GM21526 (cell line): ENCODE results near the gene APPBP2.
"Not testable (repeated sequence)": the region's sequence is repeated elsewhere in the genome, so short reads cannot be mapped to it uniquely, and the experiment has no call there.

ENCODE experiments used
- ATAC-seq: cut with Tn5 transposase; IDR thresholded peaks from one replicate; pipeline ENCODE4 v1.9.1; 2021; ENCODE audit warnings: moderate library complexity; ENCODE audit not compliant: unreplicated experiment, low FRiP score

APPBP2 gene

DNA sequence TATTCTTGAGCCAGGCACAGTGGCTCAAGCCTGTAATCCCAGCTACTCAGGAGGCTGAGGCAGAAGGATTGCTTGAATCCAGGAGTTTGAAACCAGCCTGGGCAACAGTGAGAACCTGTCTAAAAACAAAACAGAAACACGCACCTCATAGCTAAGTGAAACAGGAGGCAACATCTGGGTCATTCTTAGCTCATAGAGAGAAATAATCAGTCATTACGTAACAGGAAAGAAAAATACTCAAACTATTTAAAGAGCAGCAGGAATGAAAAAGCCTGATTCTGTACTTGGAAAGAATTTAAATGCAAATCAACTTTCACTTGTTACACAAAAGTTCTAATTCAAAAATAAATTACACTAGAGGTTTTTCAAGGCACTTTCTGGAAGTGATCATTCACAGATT is 86.5 kb downstream of the APPBP2 start:
- ATAC-seq = no peak

DNA sequence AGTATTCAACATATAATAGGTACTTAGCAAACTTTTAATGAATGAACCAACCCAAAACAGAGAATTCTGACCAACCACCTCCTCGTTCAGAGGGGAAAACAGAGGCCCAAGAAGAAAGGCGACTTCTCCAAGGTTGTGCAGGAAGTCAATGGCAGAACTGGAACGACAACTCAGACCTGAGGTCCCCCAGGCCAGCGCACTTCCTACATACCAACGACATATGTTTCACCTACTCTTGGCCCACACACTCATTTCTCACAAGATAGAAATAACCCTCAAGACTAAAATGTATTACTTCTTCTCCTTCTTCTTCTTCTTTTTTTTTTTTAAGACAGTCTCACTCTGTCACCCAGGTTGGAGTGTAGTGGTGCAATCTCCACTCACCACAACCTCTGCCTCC is 89.4 kb downstream of the APPBP2 start:
- ATAC-seq = no peak

DNA sequence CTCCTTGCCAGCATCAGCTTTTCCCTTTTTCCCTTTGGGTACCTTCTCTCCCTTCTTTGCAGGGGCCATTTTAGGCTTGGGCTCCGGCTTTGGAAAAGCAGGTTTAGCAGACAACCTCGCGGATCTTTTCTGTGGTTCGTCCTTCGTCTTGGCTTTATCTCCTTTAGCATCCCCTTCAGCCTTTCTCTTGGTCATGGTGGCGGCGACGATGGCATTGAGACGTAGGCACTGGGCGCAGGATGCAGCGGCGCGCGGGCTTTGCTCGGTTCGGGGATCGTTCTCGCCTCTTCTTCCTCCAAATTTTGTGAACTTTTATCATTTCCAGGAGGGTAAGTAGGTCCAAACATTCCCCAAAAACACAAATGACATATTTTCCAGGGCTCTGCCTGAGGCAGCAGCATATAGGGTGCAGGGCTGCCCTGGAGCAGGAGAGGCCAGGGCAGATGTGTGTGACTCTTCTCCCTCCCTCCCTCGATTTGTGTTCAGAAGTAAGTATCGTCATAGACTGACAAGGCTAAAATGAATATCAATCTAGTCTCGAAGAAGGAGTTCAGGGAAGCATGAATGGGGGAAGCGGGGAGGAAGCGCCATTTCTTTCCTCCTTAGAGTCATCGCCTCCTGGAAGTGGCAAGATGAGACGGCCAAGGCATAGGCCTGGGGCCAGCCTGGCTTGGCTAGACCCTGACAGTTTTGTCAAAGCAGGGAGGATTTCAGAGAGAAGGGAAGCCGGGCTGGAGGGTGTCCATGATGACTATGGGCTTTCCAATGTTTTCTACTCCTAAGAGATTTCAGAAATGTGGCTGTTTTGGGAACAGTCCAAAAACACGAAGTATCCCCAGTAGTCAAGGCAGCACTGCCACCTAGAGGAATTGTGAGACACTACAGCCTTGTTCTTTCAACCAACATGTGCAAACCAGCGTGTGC is 90.5 kb downstream of the APPBP2 start:
- no peak for ATAC-seq

DNA sequence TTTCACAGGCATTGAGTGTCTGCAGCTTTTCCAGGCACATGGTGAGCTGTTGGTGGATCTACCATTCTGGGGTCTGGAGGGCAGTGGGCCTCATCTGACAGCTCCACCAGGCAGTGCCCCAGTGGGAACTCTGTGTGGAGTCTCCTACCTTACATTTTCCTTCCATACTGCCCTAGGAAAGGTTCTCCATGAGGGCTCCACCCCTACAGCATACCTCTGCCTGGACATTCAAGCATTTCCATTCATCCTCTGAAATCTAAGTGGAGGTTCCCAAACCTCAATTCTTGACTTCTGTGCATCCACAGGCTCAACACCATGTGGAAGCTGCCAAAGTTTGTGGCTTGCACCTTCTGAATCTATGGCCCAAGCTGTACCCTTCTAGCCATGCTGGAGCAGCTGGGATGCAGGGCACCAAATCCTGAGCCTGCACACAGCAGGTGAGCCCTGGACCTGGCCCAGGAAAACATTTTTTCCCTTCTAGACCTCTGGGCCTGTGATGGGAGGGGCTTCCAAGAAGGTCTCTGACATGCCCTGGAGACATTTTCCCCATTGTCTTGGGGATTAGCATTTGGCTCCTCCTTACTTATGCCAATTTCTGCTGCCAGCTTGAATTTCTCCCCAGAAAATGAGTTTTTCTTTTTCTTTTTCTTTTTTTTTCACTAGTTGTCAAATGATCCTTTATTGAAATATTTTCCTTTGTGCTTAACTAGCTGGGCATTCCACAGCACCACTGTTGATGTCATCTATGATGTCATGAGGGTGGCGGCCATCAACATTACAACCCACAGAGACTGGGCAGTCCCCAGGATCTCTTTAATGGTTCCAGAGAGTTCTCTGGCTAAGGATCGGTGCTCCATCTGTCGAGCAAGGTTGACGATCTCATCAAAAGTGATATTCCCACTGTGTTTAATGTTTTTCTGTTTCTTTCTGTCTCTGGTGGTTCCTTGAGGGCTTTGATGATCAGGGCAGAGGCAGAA is 92.7 kb downstream of the APPBP2 start:
- ATAC-seq = not testable (repeated sequence)

DNA sequence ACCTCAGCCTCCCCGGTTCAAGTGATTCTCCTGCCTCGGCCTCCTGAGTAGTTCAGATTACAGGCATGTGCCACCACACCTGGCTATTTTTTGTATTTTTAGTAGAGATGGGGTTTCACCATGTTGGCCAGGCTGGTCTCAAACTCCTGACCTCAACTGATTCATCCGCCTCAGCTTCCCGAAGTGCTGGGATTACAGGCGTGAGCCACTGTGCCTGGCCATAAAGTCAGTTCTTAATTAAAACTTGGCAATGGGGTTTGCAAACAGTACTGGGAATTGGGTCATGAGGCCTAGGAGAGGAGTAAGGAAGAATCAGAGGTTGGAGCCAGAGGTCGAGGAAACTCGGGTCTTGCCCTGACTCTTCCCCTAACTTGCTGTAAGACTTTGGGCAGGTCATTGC is 95.5 kb downstream of the APPBP2 start:
- not testable (repeated sequence) for ATAC-seq

DNA sequence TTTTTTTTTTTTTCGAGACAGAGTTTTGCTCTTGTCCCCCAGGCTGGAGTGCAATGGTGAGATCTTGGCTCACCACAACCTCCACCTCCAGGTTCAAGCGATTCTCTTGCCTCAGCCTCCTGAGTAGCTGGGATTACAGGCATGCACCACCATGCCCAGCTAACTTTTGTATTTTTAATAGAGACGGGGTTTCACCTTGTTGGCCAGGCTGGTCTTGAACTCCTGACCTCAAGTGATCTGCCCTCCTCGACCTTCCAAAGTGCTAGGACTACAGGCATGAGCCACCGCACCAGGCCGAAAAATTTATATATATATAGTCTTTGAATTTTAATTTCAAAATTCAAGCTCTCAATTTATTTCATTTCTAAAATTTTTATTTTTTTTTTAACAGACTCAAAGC is 97.6 kb downstream of the APPBP2 start:
- ATAC-seq = not testable (repeated sequence)

DNA sequence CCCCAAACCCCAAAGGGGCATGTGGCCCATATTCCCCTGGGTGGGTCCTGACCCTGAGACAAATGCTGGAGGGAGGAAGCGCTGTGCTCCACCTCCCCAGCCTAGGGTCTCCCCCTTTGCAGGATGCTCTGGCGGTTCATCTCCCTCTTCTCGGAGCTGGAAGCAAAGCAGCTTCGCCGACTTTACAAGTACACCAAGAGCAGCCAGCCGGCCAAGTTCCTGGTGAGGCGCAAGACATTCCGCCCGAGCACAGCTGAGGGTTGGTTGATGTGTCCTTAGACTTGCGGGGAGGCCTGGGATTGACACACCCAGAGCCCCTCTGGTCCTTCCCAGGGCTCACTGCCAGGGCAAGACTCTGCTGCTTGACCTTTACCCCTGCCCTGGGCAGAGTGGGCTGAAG is 99.4 kb downstream of the APPBP2 start:
- ATAC-seq = no peak

DNA sequence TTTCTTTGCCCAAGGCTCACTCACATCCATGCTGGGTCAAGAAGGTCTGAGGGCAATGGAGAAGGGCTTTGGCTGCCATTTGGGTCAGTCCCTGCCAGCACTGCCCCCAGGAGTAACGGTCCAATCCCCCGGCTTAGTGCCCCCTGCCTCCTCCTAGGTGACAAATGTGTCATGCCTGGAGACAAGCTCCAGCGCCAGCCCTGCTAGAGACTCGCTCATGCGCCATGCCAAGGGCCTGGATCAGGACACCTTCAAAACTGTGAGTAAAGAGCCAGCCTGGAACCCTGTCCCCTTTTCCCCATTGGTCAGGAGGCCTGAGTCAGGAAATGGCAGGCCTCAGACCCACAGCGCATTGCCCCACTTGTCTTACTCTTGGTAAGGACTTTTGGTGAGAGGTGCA is 100.4 kb downstream of the APPBP2 start:
- no peak for ATAC-seq

DNA sequence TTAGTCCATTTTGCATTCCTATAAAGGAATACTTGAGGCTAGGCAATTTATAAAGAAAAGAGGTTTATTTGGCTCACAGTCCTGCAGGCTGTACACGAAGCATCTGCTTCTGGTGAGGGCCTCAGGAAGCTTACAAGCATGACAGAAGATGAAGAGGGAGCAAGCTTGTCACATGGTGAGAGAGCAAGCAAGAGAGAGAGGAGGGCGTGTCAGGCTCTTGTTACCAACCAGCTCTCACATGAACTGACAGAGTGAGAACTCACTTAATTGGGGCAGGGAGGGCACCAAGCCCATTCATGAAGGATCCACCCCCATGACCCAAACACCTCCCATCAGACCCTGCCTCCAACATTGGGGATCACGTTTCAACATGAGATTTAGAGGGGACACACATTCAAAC is 102.2 kb downstream of the APPBP2 start:
- no peak for ATAC-seq

DNA sequence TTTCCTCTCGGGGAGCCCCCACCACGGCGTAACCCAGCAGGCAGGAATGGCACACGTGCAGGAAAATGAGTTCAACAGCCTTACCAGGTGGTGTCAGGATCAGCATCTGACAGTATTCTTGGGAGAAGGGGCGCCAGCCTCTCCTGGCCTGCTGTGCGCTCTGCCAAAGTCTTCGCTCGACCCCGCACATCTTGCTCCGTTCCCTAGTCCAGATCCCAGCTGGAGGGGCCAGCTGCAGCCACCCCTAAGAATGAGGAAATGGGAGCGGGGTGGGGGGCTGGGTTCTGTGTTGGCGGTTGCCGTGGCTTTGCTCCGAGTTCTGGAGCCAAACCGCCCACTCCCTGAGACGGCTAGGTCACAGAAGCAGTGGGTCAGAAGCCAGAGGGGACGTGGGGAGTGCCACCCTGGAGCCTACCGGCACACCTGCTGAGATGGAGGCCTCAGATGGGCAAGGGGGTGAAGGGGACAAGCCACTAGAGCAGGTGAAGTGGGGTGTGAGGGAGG is 103.8 kb downstream of the APPBP2 start, which contains the start of gene CHCT1:
CHCT1 (plus strand) TSS at position 328 of the 504 bp plus-strand sequence; CDS start at position 432, 104 bp downstream.
- ATAC-seq = no peak

DNA sequence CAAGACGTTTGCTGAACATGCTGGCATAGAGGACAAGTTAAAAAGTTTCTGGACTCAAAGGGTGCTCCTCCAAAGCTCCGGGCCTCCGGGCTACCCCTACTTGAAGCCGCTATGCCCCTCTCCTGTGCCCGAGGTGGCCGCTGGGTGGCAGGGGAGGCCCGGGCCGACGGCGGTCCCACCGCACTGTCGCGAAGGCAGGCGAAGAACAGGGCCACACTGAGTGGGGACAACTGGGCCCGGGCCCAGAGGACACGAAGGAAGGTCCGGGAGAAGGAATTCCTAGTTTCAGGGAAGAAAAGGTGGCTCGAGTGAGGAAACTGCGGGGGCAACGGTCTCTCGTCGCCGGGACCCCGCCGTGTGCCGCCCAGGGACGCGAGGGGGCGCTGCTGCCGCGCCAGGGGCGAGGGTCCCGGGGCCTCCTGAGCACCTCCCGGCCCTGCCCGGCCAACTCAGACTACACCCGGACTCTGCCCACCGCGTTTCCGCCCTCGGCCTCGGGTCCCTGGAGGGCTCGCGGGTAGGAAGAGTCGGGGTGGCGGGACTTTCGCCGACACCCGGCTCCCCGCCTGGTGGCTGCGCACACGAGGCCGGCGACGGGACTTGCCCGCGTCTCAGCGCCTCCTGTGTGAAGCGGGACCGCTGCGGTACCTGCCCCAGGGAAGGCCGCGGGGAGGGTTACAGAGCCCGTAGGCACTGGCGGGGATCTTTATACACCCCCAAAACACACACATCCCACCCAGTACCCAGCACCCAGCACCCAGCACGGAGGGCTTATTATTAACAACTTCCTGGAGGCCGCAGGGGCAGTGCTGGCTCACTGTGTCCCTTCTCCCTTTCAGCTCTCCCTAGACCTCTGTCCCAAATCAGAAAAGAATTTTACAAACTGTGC is 104.5 kb downstream of the APPBP2 start:
- peak; percentile 90 for ATAC-seq

DNA sequence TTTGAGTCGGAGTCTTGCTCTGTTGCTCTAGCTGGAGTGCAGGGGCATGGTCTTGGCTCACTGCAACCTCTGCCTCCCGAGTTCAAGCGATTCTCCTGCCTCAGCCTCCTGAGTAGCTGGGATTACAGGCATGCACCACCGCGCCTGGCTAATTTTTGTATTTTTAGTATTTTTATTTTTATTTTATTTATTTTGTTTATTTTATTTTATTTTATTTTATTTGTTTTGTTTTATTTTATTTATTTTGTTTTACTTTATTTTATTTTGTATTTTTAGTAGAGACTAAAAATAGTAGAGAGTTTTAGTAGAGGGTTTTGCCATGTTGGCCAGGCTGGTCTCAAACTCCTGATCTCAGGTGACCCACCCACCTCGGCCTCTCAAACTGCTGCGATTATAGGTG is 106.2 kb downstream of the APPBP2 start:
- not testable (repeated sequence) for ATAC-seq

DNA sequence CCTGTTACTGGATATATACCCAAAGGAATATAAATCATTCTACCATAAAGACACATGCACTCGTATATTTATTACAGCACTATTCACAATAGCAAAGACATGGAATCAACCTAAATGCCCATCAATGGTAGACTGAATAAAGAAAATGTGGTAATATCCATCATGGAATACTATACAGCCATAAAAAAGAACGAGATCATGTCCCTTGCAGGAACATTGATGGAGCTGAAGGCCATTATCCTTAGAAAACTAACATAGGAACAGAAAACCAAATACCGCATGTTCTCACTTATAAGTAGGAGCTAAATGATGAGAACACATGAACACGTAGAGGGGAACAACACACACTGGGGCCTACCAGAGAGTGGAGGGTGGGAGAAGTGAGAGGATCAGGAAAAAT is 107.0 kb downstream of the APPBP2 start:
- not testable (repeated sequence) for ATAC-seq

DNA sequence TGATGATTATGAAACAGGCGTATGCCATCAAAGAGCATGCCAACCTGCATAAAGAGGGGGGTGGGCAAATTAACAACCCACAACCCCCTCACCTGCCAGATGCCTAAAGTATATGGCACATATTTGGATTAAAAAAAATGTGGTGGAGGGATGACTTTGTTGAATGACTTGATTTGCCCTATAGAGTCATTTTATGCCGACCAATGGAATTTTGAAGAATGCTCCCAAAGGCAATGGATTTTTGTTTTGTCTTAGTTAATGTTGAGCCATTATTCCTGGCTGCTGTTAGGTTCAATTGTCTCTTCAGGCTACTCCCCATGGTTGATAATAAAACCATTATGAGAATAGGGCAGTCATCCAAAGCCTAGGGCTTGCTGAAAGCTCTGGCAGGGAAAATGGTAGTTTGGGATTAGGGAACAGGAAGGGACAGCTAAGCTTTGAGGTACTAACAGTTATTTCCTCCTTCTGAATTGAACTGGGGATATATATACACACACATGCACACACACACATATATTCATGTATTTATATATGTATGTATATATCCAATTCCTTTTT is 109.6 kb downstream of the APPBP2 start:
- ATAC-seq = no peak

DNA sequence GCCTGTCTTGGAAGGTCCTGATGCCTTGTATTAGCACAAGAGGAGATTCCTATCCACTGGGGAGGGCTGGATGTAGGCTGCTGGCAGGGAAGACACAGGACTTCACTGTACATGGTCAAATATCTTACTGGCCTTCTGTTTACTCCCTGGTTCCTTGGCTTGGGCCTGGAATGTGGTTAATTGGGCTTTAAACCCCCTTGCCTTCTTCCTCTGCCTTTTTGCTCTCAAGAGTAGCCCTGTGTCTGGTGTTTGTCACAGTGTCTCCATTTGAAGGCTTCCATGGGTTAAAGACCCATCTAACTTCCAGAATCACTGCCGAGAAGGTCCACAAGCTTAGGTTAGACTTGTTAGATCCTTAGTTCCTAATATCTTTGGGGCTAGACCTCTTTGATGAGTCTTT is 110.9 kb downstream of the APPBP2 start:
- no peak for ATAC-seq

DNA sequence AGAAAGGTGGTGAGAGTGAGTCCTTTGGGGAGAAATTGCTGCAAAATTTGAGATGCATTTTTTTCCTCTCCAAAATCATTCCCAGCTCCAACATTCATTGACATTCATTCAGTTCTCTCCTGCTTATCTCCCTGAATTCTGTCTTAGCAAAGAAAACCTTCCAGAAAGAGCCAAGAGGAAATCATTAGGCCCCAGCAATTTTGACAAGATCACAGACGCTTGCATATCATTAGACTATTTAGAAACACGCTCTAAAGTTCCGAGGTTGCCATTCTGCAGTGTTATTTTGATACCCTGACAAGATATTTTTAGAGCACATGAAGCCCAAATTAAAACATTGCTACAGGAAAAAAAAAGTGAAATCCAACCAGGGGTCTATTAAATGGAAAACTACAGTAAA is 113.3 kb downstream of the APPBP2 start:
- ATAC-seq = no peak

DNA sequence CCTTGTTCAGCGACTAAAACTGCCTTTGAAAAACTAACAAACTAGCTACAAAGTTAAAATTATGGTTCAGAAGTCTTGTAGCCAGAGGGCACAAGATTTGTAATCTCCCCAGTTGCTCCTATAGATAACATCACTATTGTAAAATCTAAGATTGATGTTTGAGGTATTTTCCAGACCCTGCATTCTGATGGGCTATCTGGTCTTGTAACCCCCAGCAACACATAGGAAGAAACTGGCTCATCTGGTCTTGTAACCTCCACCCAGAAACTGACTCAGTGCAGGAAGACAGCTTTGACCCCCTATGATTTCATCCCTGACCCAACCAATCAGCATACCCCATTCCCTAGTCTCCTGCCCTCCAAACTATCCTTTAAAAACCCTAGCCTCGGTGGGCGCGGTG is 116.0 kb downstream of the APPBP2 start:
- ATAC-seq = no peak

DNA sequence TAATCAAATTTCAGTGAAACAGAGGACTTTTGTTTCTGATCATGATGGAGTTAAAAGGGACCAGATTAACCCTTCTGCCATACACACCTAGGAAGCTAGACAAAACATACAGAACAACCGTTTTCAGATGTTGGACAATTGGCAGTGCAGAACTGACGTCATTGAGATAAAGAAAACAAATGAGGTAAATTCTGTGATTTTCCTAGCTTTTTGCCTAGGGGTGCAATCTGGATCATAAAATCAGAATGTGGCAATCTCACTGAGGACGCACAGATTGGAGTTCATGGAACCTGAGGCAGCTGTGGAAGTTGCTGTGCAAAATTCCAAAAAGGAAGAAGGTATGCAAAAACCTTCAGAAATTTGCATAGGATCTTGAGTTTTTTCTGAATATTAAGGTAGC is 119.2 kb downstream of the APPBP2 start:
- no peak for ATAC-seq

DNA sequence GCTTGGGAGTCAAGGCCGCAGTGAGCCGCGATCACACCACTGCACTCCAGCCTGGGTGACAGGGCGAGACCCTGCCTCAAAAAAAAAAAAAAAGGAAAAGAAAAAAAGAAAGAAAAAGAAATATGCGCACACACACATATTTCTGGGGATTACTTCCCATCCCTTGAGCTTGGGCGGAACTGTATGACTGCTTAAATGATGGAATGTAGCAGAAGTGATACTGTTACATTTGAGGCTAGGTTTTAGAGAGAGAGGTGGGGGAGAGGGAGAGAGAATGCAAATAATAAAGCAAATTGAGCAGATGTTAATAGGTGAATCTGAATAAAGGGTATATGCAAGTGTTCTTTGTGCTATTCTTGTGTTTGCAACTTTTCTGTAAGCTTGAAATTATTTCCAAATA is 122.1 kb downstream of the APPBP2 start:
- ATAC-seq = no peak

DNA sequence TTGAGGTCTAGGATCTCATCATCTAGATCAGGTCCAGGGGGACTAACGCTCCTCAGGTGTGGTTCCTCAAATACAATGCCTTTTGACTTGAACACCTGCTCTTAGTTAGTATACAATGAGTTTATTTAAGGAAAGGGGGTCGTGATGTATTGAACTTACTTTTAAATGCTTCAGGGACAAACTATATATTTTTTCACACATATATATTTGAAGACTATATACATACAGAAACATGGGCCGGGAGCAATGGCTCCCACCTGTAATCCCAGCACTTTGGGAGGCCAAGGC is 122.6 kb downstream of the APPBP2 start:
- ATAC-seq = no peak
